DOHH2 (cell line): ENCODE measurements around the gene REEP1.
"Not testable (repeated sequence)": the region's sequence is repeated elsewhere in the genome, so short reads cannot be mapped to it uniquely, and the experiment has no call there.

Source experiments
- EZH2phosphoT487 ChIP-seq: fragments of 200-600 bp; sonication (generic); IDR thresholded peaks from 2 replicates; pipeline ENCODE4 v1.6.1; 2017; ENCODE audit warnings: borderline replicate concordance, mild to moderate bottlenecking, antibody characterized with exemption, low read length, moderate library complexity, mixed read lengths
- TF ChIP-seq, protein P1 (sequence below): fragments of 200-600 bp; sonication (generic); IDR thresholded peaks from one replicate; pipeline ENCODE4 v1.5.1; 2014; ENCODE audit warnings: antibody characterized with exemption, mild to moderate bottlenecking, low read depth, low read length; ENCODE audit not compliant: poor library complexity, severe bottlenecking

DNA sequence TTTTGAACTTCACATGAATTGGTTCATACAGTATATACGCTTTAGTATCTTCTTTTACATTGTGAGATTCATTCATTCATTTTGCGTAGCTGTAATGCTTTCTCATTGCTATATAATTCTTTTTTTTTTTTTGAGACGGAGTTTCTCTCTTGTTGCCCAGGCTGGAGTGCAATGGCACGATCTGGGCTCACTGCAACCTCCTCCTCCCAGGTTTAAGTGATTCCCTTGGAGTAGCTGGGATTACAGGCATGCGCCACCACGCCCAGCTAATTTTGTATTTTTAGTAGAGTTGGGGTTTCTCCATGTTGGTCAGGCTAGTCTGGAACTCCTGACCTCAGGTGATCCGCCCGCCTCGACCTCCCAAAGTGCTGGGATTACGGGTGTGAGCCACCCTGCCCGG lies 136.9 kb downstream of the REEP1 start:
- TF ChIP-seq, protein P1, sequence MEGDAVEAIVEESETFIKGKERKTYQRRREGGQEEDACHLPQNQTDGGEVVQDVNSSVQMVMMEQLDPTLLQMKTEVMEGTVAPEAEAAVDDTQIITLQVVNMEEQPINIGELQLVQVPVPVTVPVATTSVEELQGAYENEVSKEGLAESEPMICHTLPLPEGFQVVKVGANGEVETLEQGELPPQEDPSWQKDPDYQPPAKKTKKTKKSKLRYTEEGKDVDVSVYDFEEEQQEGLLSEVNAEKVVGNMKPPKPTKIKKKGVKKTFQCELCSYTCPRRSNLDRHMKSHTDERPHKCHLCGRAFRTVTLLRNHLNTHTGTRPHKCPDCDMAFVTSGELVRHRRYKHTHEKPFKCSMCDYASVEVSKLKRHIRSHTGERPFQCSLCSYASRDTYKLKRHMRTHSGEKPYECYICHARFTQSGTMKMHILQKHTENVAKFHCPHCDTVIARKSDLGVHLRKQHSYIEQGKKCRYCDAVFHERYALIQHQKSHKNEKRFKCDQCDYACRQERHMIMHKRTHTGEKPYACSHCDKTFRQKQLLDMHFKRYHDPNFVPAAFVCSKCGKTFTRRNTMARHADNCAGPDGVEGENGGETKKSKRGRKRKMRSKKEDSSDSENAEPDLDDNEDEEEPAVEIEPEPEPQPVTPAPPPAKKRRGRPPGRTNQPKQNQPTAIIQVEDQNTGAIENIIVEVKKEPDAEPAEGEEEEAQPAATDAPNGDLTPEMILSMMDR = not testable (repeated sequence)
- not testable (repeated sequence) for TF ChIP-seq EZH2phosphoT487
